Activated naive CD8-positive, alpha-beta T cell (primary cell): Measurements from ENCODE around the gene NECAB3.

Experiments
- H3K27ac Mint-ChIP-seq: one replicate; pipeline ENCODE4 v1.8.0; 2021; ENCODE audit warnings: mixed read lengths
- H3K27me3 Mint-ChIP-seq: one replicate; pipeline ENCODE4 v1.8.0; 2021; ENCODE audit warnings: mixed read lengths
- H3K36me3 Mint-ChIP-seq: one replicate; pipeline ENCODE4 v1.8.0; 2021; ENCODE audit warnings: mixed read lengths
- H3K4me1 Mint-ChIP-seq: one replicate; pipeline ENCODE4 v1.8.0; 2021; ENCODE audit warnings: low read depth, mixed read lengths
- H3K4me3 Mint-ChIP-seq: one replicate; pipeline ENCODE4 v1.8.0; 2021; ENCODE audit warnings: mild to moderate bottlenecking, mixed read lengths
- H3K9me3 Mint-ChIP-seq: one replicate; pipeline ENCODE4 v1.8.0; 2021; ENCODE audit warnings: low read depth, mixed read lengths

Gene NECAB3

GRCh38 chr20:33687993-33688937 is 14.0 kb upstream of the NECAB3 start:
- peaks cover 49% of the 10 kb centered on the region for H3K4me1 Mint-ChIP-seq
- H3K27ac Mint-ChIP-seq: peak overlapping the region; percentile 2
- H3K36me3 Mint-ChIP-seq: no peaks in the 10 kb centered on the region
- no peaks in the 10 kb centered on the region for H3K9me3 Mint-ChIP-seq
- H3K27me3 Mint-ChIP-seq: no peaks in the 10 kb centered on the region
- H3K4me3 Mint-ChIP-seq: peak overlapping the region; percentile 46

- H3K9me3 Mint-ChIP-seq: no peaks in the 10 kb centered on the region
- H3K27ac Mint-ChIP-seq: peak overlapping the region; percentile 87
- H3K4me1 Mint-ChIP-seq: peaks cover 49% of the 10 kb centered on the region
- no peaks in the 10 kb centered on the region for H3K36me3 Mint-ChIP-seq
- no peaks in the 10 kb centered on the region for H3K27me3 Mint-ChIP-seq
- H3K4me3 Mint-ChIP-seq: no peak overlapping the region
Observed at GRCh38 chr20:33687370-33687915, 13.2 kb upstream of the NECAB3 start.

GRCh38 chr20:33686984-33687366 is 12.7 kb upstream of the NECAB3 start:
- Mint-ChIP-seq H3K27ac (peak overlapping the region; percentile 87), H3K27me3 (no peaks in the 10 kb centered on the region), H3K36me3 (no peaks in the 10 kb centered on the region), H3K4me3 (peak overlapping the region; percentile 82), H3K4me1 (peaks cover 50% of the 10 kb centered on the region), H3K9me3 (no peaks in the 10 kb centered on the region)

- Mint-ChIP-seq H3K9me3 (no peaks in the 10 kb centered on the region), H3K27ac (peak within 1 kb of the TSS; percentile 87), H3K4me1 (peaks cover 53% of the 10 kb centered on the region), H3K4me3 (peak within 1 kb of the TSS; percentile 89), H3K27me3 (no peaks in the 10 kb centered on the region), H3K36me3 (no peaks in the 10 kb centered on the region)
Observed at GRCh38 chr20:33686100-33686983, 12.1 kb upstream of the NECAB3 start, which contains the start of gene E2F1. TSS of gene E2F1 (minus strand) at chr20:33686385. CDS start at chr20:33686264, 121 bp downstream.

- Mint-ChIP-seq H3K4me3 (peak overlapping the region; percentile 89), H3K9me3 (no peaks in the 10 kb centered on the region), H3K27me3 (no peaks in the 10 kb centered on the region), H3K36me3 (no peaks in the 10 kb centered on the region), H3K4me1 (peaks cover 54% of the 10 kb centered on the region), H3K27ac (peak overlapping the region; percentile 87)
Observed at GRCh38 chr20:33685328-33686099, 11.3 kb upstream of the NECAB3 start.

- Mint-ChIP-seq H3K27me3 (no peaks in the 10 kb centered on the region), H3K36me3 (no peaks in the 10 kb centered on the region), H3K9me3 (no peaks in the 10 kb centered on the region), H3K27ac (peak overlapping the region; percentile 34), H3K4me3 (peak overlapping the region; percentile 89), H3K4me1 (peaks cover 50% of the 10 kb centered on the region)
Observed at GRCh38 chr20:33684533-33685327, 10.5 kb upstream of the NECAB3 start.

GRCh38 chr20:33681728-33682353 is 7.6 kb upstream of the NECAB3 start:
- Mint-ChIP-seq H3K9me3 (no peaks in the 10 kb centered on the region), H3K27ac (no peak overlapping the region), H3K4me3 (no peak overlapping the region), H3K4me1 (peaks cover 40% of the 10 kb centered on the region), H3K27me3 (no peaks in the 10 kb centered on the region), H3K36me3 (no peaks in the 10 kb centered on the region)

GRCh38 chr20:33681288-33681687 is 7.1 kb upstream of the NECAB3 start:
- Mint-ChIP-seq H3K27me3 (no peaks in the 10 kb centered on the region), H3K9me3 (no peaks in the 10 kb centered on the region), H3K36me3 (no peaks in the 10 kb centered on the region), H3K4me1 (peaks cover 37% of the 10 kb centered on the region), H3K27ac (no peak overlapping the region), H3K4me3 (no peak overlapping the region)

GRCh38 chr20:33680686-33681085 is 6.5 kb upstream of the NECAB3 start:
- Mint-ChIP-seq H3K36me3 (no peaks in the 10 kb centered on the region), H3K27ac (no peak overlapping the region), H3K27me3 (no peaks in the 10 kb centered on the region), H3K4me3 (peak overlapping the region; percentile 35), H3K9me3 (no peaks in the 10 kb centered on the region), H3K4me1 (peaks cover 37% of the 10 kb centered on the region)

- H3K4me1 Mint-ChIP-seq: peaks cover 34% of the 10 kb centered on the region
- H3K4me3 Mint-ChIP-seq: no peak overlapping the region
- no peaks in the 10 kb centered on the region for H3K9me3 Mint-ChIP-seq
- no peak overlapping the region for H3K27ac Mint-ChIP-seq
- H3K27me3 Mint-ChIP-seq: no peaks in the 10 kb centered on the region
- no peaks in the 10 kb centered on the region for H3K36me3 Mint-ChIP-seq
Observed at GRCh38 chr20:33679758-33680485, 5.7 kb upstream of the NECAB3 start.

- Mint-ChIP-seq H3K4me3 (no peak overlapping the region), H3K4me1 (peaks cover 38% of the 10 kb centered on the region), H3K27me3 (no peaks in the 10 kb centered on the region), H3K36me3 (no peaks in the 10 kb centered on the region), H3K27ac (no peak overlapping the region), H3K9me3 (no peaks in the 10 kb centered on the region)
Observed at GRCh38 chr20:33677991-33678702, 3.9 kb upstream of the NECAB3 start.
